ENCODE measurements around the gene CD302. TPM values are rescaled to one million over a fixed set of nuclear protein-coding genes. Genes with fewer than 3 reads are reported as not detected.

CD302 gene
- total and polyA plus RNA-seq, 2 of the 8 experiments (the other 6 are each of a cell fraction or from before 2014, with no cell fraction given): 0.76 to 0.79 TPM

DNA sequence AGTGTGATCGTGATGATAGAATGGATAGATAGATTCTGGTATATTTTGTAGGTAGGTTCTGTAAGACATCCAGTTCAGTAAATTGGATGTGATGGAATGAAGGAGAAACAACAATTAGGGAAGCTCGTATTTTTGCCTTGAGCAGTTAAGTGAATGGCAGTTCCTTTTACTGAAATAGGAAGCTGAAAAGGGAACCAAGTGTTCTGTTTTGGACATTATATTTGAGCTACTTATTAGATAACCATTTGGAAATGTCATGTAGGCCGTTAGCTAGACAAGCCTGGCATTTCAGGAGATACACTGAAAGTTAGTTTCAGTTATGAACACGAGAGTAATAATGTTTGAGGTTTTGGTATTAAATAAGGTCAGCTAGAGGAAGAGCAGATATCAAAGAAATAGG lies 44.2 kb downstream of the CD302 start:
- H2BK12ac ChIP-seq (ENCODE audit: low read depth, low read length): no peak overlapping the region
- H3K9ac ChIP-seq (replicated peaks in 1 of 4; ENCODE audit: extremely low read depth in 1 of 4, low read depth in 3 of 4, low read length in 3 of 4): no peak overlapping the region
- H3K18ac ChIP-seq (ENCODE audit: extremely low read depth, low read length): no peak overlapping the region
- ChIA-PET POLR2A (ENCODE audit: partially characterized antibody) (interaction anchor here (1.3 to 2.0 kb wide), 3 partner anchors 17 to 42 kb away, joined by 3 to 4 read pairs (median 3); partner anchors contain the start of gene MARCHF7), CTCF (ENCODE audit: partially characterized antibody) (interaction anchor here (0.6 to 5.0 kb wide), 12 partner anchors 13 to 1874 kb away, joined by 3 to 27 read pairs (median 4); no protein-coding TSS in a partner anchor)
- 89% methylated on average over 4 of the region's 4 CpGs; no CpG with 5 or more reads in 1 of the 2 experiments for WGBS, 2 experiments (ENCODE audit: extremely low coverage in 1 of 2, insufficient coverage in 1 of 2, insufficient read length in 1 of 2, insufficient replicate concordance in 2 of 2, low coverage in 1 of 2, low lambda C conversion rate in 2 of 2, missing lambda C conversion rate in 1 of 2)
- no peak for FAIRE-seq
- no peak overlapping the region for H3K4me2 ChIP-seq (ENCODE audit: insufficient read depth in 1 of 2, low read depth in 2 of 2, low read length in 2 of 2)
- no peak for DNase-seq (ENCODE audit: low read depth in 1 of 2, low spot score in 2 of 2)
- no peak overlapping the region for H2BK15ac ChIP-seq (ENCODE audit: low read length)
- no peak overlapping the region for H2BK5ac ChIP-seq (ENCODE audit: low read depth, low read length)
- TF ChIP-seq CBX8 (IDR thresholded peaks at IDR 0.05; ENCODE audit: borderline replicate concordance, low read depth, low read length): no peak
- TF ChIP-seq SIRT6 (IDR thresholded peaks at IDR 0.05; ENCODE audit: low read length): no peak
- no peak for TF ChIP-seq RBBP5 (IDR thresholded peaks at IDR 0.05; ENCODE audit: borderline replicate concordance, low read depth, low read length)
- H4K20me1 ChIP-seq (replicated peaks in 1 of 2; ENCODE audit: control insufficient read depth in 1 of 2, insufficient read depth in 2 of 2, low read length in 2 of 2): peaks cover 4 to 5% of the 10 kb centered on the region in 2 experiments
- H2AFZ ChIP-seq (ENCODE audit: low read length): no peak overlapping the region
- no peaks in the 10 kb centered on the region; the same call in 1 of the 2 replicates for H3K79me1 ChIP-seq (ENCODE audit: low read depth, low read length)
- H3K4me1 ChIP-seq (replicated peaks in 1 of 4; ENCODE audit: control insufficient read depth in 3 of 4, insufficient read depth in 4 of 4, low read length in 3 of 4): no peaks in the 10 kb centered on the region
- no peaks in the 10 kb centered on the region; the same call in 1 of the 2 replicates for H3K23me2 ChIP-seq (ENCODE audit: low read depth, low read length)
- H3K4me3 ChIP-seq (ENCODE audit: extremely low read depth in 1 of 4, insufficient read depth in 2 of 4, low read depth in 3 of 4, low read length in 4 of 4): no peak overlapping the region
- H4K8ac ChIP-seq (ENCODE audit: extremely low read depth, insufficient read depth, low read length): no peak overlapping the region
- no peak overlapping the region for H3K14ac ChIP-seq (ENCODE audit: insufficient read length)
- no peak overlapping the region for H2AK5ac ChIP-seq (ENCODE audit: low read depth, low read length)
- no peak overlapping the region for H3K27ac ChIP-seq (ENCODE audit: low read depth, low read length)
- no peak overlapping the region for H3K23ac ChIP-seq (ENCODE audit: insufficient read length)
- H3K36me3 ChIP-seq (ENCODE audit: control insufficient read depth in 2 of 4, insufficient read depth in 4 of 4, low read length in 3 of 4): peaks cover 2 to 57% (median 28%) of the 10 kb centered on the region in 4 experiments; a peak in 7 of 8 replicates
- H4K91ac ChIP-seq (replicated peaks; ENCODE audit: insufficient read length, low read length): no peak overlapping the region
- no peak overlapping the region for H3K56ac ChIP-seq (replicated peaks; ENCODE audit: insufficient read length, low read depth, low read length)
- no peaks in the 10 kb centered on the region for H3K27me3 ChIP-seq (replicated peaks in 1 of 4; ENCODE audit: control insufficient read depth in 3 of 4, extremely low read depth in 1 of 4, insufficient read depth in 3 of 4, low read length in 3 of 4)
- no peaks in the 10 kb centered on the region for H3K9me3 ChIP-seq (ENCODE audit: insufficient read depth in 2 of 2, low read depth in 1 of 2, low read length in 1 of 2)
- H2BK20ac ChIP-seq (ENCODE audit: low read length): no peak overlapping the region
- no peak overlapping the region for H4K5ac ChIP-seq (ENCODE audit: insufficient read length, low read depth, low read length)
- H3K79me2 ChIP-seq (ENCODE audit: control insufficient read depth in 1 of 2, insufficient read depth in 2 of 2, low read length in 2 of 2): peaks cover 0 to 57% of the 10 kb centered on the region in 2 experiments; a peak in 2 of 4 replicates
- no peak overlapping the region for H3K4ac ChIP-seq (replicated peaks; ENCODE audit: insufficient read length, low read depth, low read length)
- H2BK120ac ChIP-seq (replicated peaks; ENCODE audit: low read depth, low read length): no peak overlapping the region
